GM18520 (cell line): Measurements from ENCODE around the gene CREB3L1.

Experiments
- ATAC-seq: cut with Tn5 transposase; IDR thresholded peaks from one replicate; pipeline ENCODE4 v1.9.1; 2021; ENCODE audit not compliant: unreplicated experiment

Gene CREB3L1

GRCh38 chr11:46342239-46342638, 64.8 kb downstream of the CREB3L1 start:
- ATAC-seq, result no peak

DNA sequence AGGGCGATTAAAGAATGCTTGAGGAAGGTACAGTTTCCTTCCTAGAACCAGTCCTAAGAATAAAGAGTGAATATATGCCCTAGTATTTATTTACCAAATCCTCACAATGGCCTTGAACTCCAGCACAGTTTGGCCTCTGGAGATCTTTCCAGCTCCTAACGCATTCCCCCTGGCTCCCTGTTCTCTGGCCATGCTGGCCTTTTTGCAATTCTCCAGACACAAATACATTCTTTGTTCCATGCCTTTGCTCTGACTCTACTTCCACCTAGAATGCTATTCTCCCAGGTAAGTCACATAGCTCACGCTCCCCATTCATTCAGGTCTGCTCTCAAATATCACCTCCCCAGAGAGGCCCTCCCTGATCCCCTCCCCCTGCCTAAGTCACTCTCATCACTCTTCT, 66.1 kb downstream of the CREB3L1 start:
- no peak for ATAC-seq

- no peak for ATAC-seq
These were observed 67.7 kb downstream of the CREB3L1 start for GRCh38 chr11:46345131-46345597.

DNA sequence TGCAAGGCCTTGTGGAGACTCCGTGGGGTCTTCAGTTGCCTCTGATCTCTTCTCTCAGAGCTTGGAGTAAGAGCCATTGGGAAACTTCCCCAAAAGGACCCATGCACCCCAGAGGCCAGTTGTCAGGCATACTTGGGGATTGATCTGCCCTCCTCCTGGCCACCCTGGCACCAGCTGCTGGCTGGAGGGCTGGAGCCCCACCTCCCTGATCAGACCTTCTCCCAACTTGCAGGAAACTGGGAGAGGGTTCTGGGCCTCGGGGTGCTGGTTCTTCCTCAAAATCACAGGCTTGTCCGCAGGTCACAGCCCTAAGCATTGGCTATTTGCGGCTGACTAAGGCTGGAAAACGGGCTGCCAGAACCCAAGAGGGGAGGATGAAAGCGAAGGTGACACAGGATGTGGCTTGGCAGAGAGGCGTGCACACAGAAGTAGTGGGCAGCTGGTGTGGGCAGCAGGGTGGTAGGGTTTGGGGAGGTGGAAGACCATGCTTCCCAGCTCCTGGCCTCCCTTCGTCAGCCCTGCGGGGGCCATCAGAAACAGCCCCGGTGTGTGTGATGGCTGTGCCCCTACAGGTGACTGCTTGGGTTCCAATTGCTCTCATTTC, 68.5 kb downstream of the CREB3L1 start:
- ATAC-seq, result no peak

GRCh38 chr11:46346886-46347636, 69.6 kb downstream of the CREB3L1 start, which contains the start of gene DGKZ:
Gene DGKZ, plus strand, starts transcription at chr11:46347463. Its CDS starts 197 bp downstream, at chr11:46347660.
- ATAC-seq, result peak; percentile 76

- no peak for ATAC-seq
These were observed 70.3 kb downstream of the CREB3L1 start for GRCh38 chr11:46347637-46348311.

DNA sequence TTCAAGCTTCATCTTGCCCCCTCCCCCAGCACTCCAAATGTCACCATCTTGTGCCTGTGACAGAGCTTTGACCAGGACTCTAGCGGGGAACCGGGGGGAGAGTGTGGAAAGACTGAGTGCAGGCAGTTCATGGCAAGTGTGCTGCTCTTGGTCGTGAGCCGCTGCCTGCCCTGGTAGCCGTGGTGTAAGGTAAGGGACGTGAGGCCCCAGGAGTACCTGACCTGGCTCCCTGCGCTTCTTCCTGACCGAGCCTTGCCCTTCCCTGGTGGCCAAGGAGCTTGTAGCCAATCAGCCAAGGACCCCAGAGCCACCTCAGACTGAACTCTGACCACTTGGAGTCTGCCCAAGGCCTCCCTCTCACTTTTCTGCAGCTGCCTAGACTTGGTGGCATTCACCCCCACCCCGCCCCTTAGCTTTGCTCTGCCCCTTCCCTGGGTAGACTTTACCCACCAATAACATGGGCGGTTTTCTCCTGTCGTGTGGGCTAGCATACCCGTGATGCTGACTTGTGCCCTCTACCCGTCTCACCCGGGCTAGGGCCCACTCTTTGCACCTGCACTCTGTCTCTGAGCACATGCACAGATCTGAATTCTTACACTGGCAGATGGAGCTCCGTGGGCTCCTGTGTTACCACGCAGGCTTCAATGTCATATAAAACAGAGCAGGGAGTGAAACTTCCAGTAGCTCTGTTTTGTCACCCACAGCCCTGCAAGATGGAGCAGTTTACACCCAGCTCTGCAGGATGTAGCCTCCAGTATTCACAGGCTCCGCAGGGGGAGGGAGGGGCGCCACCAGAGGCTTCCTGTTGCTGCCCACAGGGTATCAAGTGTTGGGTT, 71.3 kb downstream of the CREB3L1 start:
- no peak for ATAC-seq

GRCh38 chr11:46350695-46351094, 73.2 kb downstream of the CREB3L1 start:
- no peak for ATAC-seq

DNA sequence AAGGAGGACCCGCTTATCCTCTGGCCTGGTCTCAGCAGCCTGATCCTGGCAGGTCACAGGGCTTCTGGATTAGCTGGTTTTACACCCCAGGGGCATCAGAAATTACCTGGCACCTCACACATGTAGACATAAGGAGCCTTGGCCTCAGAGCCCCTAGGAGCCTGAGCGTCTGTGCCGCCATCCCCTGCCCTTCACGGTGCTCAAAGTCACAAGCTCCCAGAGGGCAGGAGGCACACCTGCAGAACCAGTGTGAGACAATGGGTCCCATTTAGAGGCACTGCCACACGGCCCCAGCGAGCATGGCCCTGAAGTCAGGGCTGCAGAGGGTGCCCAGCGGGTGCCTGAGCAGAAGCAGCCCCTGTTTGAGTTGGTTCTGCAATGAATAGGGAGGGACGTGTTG, 73.7 kb downstream of the CREB3L1 start:
- no peak for ATAC-seq

DNA sequence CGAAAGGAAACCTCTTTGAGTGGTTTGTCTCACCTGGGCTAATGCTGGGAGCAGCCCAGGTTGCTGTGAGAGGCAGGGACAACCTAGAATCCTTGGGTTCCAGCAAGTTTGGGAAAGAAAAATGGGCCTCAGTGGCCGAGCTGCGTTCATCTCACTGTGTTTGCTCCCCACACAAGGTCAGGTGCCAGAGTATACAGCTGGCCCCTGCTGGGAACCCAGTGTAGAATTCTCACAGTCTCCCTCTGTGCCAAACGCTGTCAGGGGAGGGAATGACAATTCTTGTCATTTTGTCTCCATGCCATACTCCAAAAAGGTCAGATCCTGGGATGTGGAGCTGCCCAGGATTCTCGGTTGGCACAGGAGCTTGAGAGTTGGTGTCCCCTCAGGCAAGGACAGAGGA, 74.1 kb downstream of the CREB3L1 start:
- no peak for ATAC-seq

DNA sequence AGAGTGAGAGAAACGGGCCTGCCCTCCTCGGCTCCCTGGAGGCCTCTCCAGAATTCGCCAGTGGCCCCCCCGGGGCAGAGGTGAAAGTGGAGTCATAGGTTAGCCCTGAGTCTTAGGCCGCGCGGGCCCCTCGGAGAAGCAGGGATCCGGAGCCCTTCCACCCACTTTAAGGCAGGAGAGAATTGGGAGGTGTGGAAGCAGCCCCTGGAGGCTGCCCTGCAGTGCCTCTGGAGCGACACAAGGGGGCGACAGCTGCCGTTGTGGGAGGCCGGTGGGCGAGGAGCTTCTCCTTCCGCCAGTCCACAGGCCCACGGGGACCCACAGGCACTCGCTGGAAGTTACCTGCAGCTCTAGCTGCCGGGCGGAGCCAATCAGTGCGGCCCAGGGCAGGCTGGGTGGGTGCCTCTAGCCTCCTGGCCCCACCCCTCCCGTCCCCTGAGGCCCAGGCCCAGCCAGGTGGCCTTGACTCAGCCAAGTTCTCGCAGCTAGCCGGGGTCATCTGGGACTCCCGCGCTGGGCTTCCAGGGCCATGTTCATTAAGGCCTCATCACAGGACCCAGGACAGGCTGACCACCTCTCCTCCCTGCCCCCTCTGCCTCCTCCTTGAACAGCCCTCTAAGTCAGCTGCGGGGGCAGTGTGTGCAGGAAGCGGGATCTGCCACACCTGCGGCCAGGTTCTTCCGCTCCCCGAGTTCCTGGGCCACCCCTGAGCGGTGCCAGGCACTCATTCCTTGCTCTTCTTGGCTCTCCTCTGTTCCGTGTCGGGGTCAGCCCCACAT, 74.8 kb downstream of the CREB3L1 start:
- no peak for ATAC-seq

GRCh38 chr11:46353698-46354097, 76.2 kb downstream of the CREB3L1 start:
- no peak for ATAC-seq

DNA sequence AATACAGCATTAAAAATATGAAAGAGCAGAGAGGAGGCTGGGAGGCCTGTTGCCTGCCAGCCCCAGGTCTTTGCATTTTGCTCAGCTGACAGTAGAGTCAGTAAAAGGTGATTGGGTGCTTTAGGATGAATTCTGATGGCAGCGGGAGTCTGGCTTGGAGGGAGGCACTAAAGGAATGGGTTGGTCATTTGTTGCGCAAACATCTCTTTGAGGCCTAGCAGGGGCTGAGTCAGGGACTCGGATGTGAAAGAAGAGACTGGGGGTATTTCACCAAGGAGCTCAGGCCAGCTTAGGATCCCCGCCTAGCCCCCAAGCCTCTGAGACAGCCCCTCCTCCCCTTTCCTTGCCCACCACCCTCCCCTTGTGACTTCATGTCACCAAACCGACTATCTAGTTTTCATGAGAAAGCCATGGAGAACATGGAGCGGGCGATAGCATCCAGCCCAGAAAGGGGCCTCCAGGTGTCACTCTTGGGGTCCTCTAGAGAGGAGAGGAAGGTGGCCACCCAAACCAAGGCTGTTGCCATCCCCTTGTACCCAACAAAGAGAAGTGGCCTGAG, 79.5 kb downstream of the CREB3L1 start:
- ATAC-seq, result no peak

- no peak for ATAC-seq
These were observed 80.0 kb downstream of the CREB3L1 start for GRCh38 chr11:46357483-46357936.

DNA sequence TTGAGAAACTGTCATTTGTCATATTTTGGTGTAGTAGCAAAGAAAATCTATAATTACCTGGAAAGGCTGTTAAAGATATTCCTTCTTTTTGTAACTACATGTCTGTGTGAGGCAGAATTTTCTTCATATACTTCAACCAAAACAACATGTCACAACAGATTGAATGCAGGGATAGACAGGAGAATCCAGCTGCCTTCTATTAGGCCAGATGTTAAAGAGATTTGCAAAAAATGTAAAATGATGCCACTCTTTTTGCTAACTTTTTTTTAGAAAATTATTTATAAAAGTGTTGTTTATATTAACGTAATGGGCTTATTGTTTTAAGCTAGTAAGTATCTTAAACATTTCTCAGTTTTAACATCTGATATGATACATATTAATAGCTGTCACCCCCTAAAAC, 82.5 kb downstream of the CREB3L1 start:
- no peak for ATAC-seq

GRCh38 chr11:46360878-46361277, 83.4 kb downstream of the CREB3L1 start:
- ATAC-seq, result no peak

- ATAC-seq, result peak; percentile 49
These were observed 84.1 kb downstream of the CREB3L1 start for GRCh38 chr11:46361283-46362155.

DNA sequence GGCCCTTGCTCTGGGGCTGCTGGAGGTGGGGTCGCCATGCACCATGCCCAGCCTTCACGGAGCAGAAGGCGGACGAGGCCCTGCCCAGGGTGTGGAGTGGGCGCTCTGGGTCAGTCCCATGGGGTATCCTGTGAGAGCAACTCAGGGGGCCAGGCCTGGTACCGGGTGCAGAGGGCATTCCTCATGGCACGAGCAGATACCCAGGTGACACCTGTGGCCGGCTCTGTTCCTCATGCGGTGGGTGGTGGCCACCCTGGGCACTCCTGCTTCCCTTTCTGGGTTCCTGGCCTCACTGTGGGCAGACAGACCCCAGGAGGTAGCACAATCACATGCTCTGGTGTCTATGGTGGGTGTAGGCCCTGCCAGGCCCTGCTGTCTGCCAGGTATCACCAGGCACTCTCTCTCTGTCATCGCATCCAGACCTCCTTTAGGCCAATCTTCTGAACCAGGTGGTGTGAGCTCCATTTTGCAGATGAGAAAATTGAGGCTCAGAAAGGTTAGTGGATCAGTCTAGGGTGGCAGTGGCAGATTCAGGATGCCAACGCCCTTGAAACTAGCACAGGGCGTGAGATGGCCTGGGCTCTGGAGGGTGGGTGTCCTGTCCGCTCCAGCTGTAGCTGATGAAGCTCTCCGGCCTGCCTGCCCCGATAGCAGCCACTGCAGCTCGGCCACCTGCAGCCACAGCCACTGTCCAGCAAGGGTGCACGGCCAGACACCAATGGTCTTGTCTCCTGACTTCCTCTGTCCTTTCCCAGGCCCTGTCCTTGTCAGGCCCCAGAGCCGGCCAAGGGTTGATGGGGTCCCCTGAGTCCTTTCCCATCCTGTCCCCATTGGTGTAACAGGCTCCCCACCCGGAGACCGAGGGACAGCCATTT, 84.9 kb downstream of the CREB3L1 start:
- ATAC-seq, result no peak
